Measurements from ENCODE around the gene BIRC5.

BIRC5 gene

DNA sequence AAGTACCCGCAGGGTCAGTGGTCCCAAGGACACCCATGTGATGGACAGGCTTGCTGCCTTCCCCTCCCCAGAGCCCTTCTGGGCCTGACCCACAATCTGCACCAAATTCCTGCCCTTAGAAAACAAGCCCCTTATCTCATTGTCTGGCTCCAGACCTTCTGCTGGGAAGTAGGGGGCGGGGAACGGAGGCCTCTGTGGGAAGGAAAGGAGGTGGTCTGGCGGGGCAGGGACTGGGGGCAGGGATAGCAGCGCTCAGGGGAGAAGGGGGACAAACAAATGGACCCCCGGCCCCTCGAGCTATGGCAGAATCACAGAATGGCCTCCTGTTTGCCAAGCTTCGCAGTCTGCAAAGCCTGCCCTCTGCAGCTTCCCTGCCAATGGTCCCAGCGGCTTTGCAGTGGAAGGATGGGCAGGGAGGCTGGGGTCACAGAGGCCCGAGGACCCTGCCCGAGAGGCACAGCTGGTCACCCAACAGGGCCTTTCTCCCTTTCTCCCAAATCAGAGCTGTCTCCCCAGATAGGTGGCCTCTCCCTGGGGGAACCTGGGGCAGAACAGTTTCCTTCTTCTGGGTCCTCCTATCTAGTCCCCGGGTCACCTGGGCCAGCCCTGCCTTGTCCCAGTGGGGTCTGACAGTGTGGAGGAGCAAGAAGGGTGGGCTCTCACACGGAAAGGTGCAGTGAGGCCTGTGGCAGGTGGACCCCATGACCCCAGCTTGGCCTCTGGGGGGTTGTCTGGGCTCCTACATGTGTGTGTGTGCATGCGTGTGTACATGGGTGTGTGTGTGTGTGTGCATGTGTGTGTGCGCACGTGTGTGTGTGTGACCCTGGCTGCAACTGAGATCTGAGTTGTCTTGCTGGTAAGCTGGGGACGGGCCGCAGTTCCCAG lies 42.9 kb downstream of the BIRC5 start:
- no peak for DNase-seq (ENCODE audit: low read depth)

DNA sequence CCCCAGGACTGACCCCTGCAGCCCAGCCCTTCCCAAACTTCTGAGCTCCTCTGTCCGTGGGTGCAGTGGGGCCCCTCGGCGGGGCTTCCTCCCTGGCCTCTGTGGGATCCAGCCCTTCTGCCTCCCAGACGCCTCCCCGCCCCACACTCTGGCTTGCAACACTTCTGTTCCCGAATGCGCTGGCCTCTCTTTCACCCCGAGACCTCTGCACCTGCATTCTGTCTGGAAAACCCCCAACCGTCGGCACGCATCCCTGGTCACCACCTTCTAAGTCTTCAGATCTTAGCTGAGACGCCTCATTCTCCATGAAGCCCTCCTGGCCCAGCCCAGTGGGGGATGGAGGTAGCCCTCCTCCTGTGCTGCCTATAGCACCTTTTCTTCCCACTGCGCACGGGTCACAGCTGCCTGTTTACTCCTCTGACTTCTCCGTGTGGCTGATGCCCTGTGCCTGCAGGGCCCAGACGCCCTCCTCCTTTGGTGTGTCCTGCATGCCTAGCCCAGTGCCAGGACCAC lies 43.8 kb downstream of the BIRC5 start:
- DNase-seq (ENCODE audit: low read depth) = no peak

DNA sequence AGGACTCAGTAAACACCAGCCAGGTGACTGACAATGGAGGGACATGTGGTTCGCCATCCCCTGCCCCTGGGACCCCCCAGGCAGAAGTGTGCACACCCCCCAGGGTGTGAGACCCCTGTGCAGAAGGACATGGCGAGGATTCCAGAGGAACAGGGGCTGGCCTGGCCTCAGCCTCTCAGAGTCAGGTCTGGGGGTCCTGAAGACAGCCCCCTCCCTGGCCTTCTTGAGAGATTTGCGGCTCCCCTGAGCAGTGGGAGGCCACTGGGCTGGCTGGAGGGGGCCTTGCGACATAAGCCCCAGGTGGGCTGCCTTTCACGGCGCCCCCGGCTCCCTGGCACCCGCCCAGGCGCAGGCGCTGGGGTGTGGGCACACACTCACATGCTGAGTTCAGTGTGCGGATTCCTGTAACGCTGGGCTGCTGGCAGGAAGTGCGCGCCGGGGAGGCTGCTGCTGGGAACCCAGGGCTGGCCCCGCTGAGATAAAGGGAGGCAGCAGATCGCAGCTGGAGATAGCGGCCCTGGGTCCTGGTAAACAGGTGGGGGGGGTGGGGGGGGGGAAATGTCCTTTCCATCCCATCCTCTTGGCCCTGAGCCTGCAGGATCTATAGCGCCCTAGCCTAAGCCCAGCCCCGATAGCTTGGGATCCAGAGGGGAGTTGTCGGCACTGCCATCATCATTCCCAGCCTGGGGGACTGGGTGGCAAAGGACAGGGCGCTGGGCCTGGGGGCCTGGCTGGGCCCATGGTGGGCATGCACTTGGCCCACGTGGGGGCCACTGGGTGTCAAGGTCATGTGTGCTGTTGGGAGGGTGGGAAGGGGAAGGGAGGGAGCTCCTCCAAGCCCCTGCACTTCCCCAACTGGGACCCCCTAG lies 44.5 kb downstream of the BIRC5 start:
- no peak for DNase-seq (ENCODE audit: low read depth)

DNA sequence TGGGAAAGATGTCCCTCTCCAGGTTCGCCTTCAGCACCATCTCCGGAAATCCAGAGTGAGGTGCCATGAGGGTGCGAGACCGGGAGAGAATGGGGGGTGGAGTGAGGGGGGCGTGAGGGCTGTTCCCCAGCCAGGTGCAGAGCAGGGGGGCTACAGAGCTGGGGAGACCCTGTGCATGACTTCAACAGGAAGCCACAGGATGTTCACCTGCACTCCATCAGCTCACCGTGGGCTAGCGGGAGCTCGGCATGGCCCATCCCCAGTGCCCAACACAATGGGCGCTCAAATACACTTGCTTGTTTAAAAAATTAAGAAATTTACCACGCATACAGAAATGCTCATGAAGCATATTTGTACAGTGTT lies 45.1 kb downstream of the BIRC5 start:
- no peak for DNase-seq (ENCODE audit: low read depth)

DNA sequence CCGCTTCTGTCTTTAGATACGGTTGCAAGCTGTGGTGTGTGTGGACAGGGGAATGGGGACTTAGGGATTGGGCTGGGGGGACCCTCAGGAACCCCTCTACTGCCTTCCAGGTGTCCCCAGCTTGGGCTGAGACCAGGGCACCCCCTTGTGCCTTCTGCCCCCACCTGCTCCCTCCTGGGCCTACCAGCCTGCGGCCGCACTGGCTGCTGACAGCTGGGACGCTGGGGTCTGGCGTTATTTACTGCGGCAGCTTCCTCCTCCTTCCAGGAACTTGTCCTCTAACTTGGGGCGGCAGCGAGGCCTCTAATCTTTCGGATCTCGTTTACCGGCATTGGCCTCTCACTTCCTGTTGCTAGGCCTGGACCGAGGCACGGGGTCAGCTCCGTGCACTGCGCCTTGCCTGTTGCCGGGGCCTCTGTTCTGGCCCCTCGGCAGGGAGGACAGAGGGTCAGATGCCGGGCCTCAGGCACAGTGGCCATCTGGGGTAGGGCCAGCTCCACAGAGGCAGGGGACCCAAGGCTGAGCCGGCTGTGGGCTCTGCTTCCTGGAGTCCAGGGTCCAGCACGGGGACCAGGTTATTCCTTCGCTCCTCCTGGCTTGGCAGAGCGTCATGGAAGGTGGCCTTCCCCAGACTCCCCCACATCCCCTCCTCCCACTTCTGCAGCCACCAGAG lies 49.1 kb downstream of the BIRC5 start:
- DNase-seq (ENCODE audit: low read depth) = no peak

DNA sequence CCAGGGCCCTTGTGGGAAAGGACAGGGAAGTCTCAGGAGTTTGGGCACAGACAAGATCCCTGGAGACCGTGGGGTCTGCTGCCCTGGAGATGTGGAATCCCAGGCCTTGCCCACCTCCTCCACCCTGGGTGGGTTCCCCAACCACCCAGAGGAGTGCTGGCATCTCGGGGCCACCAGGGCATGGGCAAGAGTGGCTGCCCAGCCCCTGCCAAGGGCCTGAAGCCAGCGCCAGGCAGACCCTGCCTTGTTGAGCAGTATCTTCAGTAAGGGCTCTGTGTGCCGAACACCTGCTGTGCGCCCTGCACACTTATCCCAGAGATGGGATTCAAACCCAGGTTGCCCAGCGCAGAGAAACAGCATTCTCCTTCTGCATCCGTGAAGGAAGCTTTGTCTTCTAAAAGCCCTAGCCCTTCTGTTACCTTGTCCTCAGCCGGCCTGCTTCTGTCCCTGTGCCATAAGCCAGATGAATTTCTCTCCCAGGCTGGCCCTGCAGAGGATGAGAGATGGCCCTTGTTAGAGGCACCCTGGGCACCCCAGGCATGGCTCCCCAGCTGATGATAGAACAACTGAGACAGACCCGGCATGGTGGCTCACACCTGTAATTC lies 49.8 kb downstream of the BIRC5 start:
- DNase-seq (ENCODE audit: low read depth) = no peak

DNA sequence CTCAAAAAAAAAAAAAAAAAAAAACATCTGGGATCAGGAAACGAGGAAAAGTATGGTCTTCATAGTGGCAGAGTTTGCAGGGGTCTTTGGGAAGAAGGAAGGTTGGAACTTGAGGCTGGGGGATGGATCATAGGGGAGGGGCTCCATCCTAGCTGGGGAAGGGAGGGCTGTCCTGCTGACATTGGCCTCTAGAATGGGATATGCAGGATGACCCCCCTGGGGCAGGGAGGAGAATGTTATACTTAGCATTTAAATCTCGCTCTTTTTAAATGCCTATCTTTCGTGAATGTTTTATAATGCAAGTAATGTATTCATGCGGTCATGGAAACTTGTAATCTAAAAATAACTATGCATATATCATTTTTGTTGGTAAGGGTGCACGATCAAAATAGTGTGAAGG lies 50.5 kb downstream of the BIRC5 start:
- DNase-seq (ENCODE audit: low read depth) = no peak

DNA sequence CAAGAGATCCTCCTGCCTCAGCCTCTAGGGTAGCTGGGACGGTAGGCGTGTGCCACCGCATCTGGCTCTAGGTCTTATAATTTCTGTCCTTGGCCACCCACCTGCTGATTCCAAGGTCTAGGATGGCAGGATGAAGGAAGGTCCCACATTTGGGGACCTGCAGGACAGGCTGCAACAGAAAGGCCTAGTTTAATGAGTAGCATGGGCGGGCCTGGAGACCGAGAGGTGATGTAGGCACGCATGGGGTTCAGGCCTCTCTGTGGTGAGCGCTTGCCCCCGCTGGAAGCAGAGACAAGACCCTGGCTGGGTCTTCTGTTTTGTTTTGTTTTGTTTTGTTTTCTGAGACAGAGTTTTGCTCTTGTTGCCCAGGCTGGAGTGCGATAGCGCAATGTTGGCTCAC lies 51.1 kb downstream of the BIRC5 start:
- DNase-seq (ENCODE audit: low read depth) = no peak

DNA sequence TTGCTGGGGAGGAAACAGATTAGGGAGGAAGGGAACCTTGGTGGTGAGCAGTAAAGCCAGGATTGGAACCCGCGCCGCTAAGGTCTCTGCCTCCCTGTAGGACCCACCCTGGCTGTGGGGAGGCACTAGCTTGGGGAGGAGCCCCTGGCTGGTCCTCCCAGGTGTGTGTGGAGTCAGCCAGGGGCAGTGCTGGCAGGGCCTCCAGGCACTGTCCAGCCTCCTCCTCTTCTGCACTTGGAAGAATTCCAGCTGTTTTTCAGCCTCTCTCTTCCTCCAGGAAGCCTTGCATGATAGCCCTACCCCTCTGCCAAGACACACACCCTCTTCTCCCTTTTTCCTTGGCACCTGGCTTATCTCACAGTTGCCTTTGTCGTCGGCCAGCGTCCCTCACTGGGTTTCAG lies 52.2 kb downstream of the BIRC5 start:
- DNase-seq (ENCODE audit: low read depth) = no peak

DNA sequence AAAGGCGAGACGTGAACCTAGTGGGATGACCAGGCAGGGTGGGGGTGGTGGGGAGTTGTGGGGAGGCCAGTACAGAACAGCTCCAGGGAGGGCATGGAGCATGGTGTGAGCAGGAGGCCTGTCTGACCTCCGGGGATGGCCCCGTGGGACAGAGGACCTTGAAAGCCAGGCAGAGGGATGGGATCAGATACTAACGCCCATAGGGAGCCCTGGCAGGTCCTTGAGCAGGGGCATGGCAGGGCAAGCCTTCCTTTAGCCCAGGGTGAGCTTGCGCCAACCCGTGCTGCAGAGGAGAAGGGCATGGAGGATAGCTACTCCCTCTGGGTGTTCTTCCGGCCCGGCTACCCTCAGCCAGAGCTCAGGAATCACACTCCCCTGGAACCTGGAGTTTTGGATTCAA lies 52.7 kb downstream of the BIRC5 start:
- no peak for DNase-seq (ENCODE audit: low read depth)

DNA sequence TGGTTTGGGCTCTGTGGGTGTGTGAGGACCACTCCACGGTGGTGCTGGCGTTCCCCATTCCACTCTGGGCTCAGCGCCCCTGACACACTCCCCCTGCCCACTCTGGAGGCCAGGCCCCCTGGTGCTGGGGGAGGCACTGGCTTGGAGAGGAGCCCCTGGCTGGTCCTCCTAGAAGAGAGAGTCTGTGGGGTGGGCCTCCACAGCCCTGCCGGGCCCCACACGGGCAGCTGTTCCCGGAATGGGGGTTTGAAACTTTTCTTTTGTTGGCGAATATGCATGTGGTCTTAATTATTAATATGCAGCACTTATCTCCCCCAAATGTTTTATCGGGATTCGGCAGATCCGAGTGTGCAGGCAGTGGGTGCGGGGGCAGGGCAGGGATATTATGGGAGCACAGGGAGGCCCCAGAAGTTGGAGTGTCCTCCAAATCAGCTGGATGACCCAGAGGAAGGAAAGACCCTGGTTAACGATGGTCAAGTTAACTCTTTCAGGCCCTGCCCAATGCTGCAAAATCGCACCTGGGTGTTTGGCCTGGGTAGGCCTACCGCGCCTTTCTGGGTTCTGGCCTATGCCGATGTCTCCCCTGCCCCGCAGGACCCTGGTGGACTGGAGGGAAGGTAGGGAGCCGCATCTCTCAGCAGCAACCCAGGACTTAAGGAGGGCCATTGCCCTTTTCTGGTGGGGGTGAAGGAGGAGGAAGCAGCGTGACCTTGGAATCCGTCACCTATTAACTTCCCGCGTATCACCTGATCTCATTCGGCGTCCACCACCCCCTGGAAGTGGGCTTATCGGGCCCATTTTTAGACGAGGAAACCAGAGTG lies 53.4 kb downstream of the BIRC5 start:
- no peak for DNase-seq (ENCODE audit: low read depth)

DNA sequence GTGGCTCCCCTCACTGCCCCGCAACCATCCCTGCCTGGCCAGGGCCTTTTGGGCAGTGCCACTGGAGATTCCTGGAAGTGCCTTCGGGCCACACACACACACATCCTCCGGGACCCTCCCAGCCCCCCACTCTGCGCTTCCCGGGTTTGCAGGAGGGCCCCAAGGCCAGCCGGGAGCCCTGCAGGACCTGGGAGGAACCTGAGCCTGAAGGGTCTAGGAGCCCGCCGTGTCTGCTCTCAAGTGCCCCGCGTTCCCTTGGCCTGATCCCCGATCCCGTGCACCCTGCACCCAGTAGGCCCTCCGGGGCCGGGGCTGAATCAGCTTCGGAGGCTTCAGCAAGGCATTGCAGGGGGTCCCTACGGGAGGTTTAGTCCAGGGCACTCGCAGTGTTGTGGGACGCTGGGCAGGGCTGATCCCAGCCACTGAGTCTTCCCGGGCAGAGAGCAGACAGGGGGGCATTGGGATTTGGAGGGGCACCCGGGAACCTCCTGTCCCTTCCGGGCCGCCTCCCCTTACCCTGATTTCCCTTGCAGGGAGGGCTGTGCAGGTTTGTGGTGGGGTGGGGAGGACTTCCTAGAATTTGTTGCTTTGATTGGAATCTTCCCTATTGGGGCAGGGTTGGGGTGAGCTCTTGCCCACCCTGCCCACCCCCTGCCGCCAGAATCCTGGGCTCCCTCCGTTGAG lies 54.3 kb downstream of the BIRC5 start:
- no peak for DNase-seq (ENCODE audit: low read depth)

DNA sequence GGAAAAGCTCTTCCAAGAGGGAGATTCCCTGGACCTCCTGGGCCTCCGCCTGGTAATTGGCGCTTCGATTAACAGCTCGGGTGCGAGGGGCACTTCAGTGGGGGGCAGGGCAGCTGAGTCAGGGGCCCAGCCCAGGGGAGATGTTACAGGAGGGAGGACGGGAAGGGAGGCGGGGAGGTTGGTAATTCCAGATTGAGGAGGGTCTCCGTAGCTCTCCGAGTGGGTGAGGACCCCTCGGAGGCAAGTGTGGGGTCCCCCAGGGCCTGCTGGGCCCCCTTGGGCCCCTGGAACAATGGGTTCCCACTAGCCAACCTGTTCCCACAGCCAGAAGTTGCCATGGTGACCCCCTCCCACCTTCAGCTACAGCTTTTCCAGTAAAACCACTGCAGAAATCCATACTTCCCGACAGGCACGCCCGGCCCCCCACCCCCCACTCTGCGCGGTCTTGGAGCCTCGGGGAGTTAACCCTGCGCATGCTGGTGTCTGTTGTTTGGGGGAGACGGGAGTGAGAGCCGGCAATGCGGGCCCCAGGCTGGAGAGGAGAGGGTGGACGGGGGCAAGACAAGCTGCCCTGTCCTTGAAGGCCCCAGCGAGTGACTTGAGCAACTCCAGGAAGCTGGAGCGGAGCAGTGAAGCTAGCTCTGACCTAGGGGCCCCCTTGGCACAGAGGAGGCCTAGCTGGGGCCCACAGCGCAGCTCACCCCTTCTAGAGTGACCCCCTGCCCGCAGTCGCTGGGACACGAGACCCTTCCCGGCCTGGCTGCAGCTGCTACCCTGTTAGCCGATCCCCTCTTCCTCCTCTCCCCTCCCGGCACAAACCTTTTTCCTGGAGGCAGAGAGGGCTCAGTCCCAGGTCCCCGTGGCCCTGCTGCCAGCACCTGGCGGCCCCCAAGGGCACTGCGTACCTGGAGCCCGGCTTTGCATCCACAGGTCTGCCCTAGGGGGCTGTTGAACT lies 55.2 kb downstream of the BIRC5 start:
- no peak for DNase-seq (ENCODE audit: low read depth)

DNA sequence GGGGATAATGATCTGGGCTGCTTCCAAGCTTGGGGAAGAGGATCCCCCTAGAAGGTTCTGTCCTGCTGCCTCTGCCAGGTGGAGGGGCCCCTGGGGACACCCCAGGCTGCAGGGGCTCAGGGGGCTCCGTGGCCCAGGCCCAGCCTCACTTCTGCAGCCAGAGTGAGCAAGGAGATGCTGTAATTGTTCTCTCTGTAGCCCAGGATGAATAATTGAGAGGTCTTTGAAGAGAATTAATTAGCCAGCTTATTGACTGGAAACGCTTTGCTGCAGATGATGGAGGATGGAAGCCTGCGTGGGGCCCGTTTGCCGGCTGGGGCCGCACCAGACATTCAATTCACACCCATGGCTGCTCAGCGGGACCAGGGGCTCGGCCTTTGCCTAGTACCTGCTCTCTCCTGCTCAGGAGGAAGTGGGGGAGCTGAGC lies 55.9 kb downstream of the BIRC5 start:
- no peak for DNase-seq (ENCODE audit: low read depth)

DNA sequence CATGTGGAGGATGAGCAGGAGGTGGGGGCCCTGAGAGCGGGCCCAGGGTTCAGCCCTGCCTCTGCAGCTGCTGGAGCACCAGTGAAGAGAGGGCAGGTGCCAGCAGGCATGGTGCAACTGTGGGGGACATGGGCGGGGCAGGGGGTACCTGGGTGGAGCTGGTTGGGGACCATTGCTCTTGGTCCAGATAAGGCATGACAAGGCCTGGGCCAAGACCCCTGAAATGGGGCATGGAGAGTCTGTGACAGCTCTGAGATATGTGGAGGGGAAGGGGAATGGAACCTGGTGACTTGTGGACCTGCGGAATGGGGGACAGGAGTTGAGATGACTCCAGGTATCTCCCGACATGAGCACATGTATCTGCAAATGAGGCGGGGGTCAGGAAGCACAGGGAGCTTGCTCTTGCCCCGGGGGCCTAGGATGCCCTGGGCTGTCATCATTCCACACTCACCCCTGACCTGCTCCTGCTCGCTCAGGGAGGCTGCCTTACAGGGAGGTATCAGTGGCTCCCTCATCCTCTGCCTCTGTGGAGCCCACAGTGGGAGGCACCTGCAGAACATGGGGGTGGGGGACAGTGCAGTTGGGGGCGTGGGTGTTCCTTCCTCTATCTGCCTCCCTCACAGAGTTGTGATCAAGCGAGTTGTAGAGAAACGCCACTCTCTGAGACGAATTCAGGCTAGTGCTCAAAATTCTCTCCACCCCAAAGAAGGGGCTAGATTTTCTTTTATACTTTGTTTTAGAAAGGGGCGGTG lies 57.5 kb downstream of the BIRC5 start:
- DNase-seq (ENCODE audit: low read depth) = no peak

DNA sequence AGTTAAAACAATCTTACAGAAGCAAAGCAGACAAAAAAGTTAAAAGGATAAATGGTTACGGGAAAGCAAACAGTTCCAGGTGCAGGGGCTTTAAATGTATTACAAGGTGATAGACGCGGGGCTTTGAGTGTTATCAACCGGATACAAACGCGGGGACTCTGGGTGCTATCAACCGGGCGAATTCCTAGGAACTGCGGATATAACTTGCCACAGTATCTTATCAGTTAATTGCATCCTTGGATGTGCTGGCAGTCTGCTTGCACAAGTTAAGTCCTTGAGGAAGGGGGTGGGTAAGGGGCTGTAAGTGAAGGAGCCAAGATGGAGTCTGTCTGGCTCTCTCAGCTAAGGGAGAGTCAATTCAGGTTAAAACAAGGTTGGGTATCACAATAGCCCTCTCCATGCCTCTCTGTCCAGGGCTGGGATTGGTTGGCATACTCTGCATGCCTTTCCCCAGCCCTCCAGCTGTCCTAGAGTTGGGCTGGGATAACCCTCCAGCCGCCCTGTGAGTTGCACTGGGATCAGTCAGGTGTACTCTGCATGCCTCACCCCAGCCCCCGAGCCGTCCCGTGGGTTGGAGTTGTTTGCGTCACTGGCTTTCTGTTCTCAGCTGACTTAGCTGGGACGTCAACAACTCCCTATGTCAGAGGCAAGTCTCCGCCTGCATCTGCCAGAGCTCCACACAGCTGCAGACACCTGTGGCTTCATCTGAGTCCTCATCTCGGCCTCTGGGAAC lies 58.3 kb downstream of the BIRC5 start:
- DNase-seq (ENCODE audit: low read depth) = no peak

DNA sequence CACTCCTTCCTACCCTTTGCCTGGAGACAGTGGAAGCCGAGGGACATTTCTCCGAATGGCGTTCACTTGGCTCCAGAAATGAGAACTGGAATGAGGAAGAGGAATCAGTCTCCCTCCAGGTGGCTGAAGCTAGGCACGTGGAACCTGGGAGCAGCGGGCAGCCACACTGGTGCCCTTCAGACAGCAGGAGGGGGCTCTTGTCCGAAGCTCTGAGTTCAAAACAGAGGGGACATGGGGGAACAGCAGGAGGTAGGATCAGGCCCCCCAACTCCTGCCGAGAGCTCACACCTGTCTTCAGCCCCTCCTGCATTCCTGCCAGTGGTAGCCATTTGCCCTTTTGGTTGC lies 58.8 kb downstream of the BIRC5 start:
- DNase-seq (ENCODE audit: low read depth) = no peak

DNA sequence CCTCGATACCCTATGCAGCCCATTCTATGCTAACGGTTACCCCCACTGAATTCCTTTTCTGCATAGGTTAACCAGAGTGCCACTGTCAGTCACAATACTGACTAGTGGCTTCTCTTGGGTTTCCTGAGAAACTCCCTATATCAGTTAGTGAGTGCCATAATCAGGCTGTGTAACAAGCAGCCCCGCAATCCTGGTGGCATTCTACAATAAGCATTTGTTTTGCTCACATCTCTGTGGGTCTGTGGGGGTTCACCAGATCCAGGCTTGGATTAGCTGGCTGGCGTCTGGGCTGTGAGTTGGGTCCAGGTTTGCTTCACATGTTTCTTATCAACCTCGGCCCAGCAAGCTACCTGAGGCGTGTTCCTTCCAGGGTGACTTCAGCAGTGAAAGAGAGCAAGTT lies 59.8 kb downstream of the BIRC5 start:
- DNase-seq (ENCODE audit: low read depth) = no peak

All from stimulated activated CD8-positive, alpha-beta memory T cell treated with anti-CD3 and anti-CD28 coated beads, Interleukin-12 subunit alpha, Interleukin-12 subunit beta, amount 100 ng/mL, for 1 hour (primary cell).